Endothelial cell of umbilical vein (primary cell): ENCODE measurements around the gene EIF2B4.

Experiments
- CTCF ChIP-seq, 2 donors: IDR thresholded peaks; 1 replicate in 1 of 2; 2 replicates in 1 of 2; pipeline ENCODE4 v1.5.1; 2011; ENCODE audit warnings: low read length in 2 of 2, mild to moderate bottlenecking in 2 of 2, moderate library complexity in 2 of 2, control low read depth in 1 of 2, inconsistent platforms in 1 of 2, low read depth in 1 of 2; ENCODE audit not compliant: insufficient read depth in 1 of 2; ENCODE audit errors: extremely low read depth in 1 of 2
- EZH2 ChIP-seq: IDR thresholded peaks from 2 replicates; pipeline ENCODE4 v1.6.1; 2012; ENCODE audit warnings: borderline replicate concordance, low read depth, mild to moderate bottlenecking, moderate library complexity, low read length, inconsistent platforms; ENCODE audit not compliant: severe bottlenecking
- POLR2A ChIP-seq: IDR thresholded peaks from 2 replicates; pipeline ENCODE4 v1.6.1; 2012; ENCODE audit warnings: low read depth, mild to moderate bottlenecking, control low read depth, low read length
- POLR2AphosphoS5 ChIP-seq: IDR thresholded peaks from 2 replicates; pipeline ENCODE4 v1.6.1; 2012; ENCODE audit warnings: low read depth, mild to moderate bottlenecking, control low read depth, low read length, moderate library complexity; ENCODE audit not compliant: insufficient read depth

- TF ChIP-seq CTCF (IDR thresholded peaks at IDR 0.05; ENCODE audit: extremely low read depth in 1 of 2, insufficient read depth in 1 of 2, low read depth in 1 of 2, low read length in 2 of 2) = no peak
- no peak for TF ChIP-seq POLR2A
- no peak for TF ChIP-seq POLR2AphosphoS5
- TF ChIP-seq EZH2 = no peak
These were observed 5.5 kb upstream of the EIF2B4 start for GRCh38 chr2:27375513-27376099.
